ENCODE results near the gene KDM1B. TPM values are rescaled to one million over a fixed set of nuclear protein-coding genes. Genes with fewer than 3 reads are reported as not detected.

Gene KDM1B
- total and polyA plus RNA-seq, 9 of the 15 experiments (the other 6 are each of a cell fraction or from before 2014, with no cell fraction given) = 1.4 to 58.9 (median 36.3) TPM

- TF ChIP-seq KDM5B (IDR thresholded peaks at IDR 0.05; ENCODE audit: insufficient replicate concordance, low read depth, low read length) (peak; percentile 4), ZNF445 (CRISPR knock-in tag; IDR thresholded peaks at IDR 0.05; ENCODE audit: low read depth) (0 out of 2 replicates have a peak, but pooled peaks have one; percentile 35), E2F8 (IDR thresholded peaks at IDR 0.05; ENCODE audit: low read depth, partially characterized antibody) (peak; percentile 4), MTA3 (IDR thresholded peaks at IDR 0.05; ENCODE audit: borderline replicate concordance) (peak; percentile 3; the same call in 1 of the 2 replicates), FOXM1 (IDR thresholded peaks at IDR 0.05; ENCODE audit: low read depth) (no peak), FOXM1 (CRISPR knock-in tag; IDR thresholded peaks at IDR 0.05; ENCODE audit: low read depth) (0 out of 2 replicates have a peak, but pooled peaks have one; percentile 19), ETV5 (CRISPR knock-in tag; IDR thresholded peaks at IDR 0.05; ENCODE audit: low read depth) (0 out of 2 replicates have a peak, but pooled peaks have one; percentile 41), CTBP1 (IDR thresholded peaks at IDR 0.05; ENCODE audit: borderline replicate concordance) (peak; percentile 10)
- TF ChIP-seq, protein P1, sequence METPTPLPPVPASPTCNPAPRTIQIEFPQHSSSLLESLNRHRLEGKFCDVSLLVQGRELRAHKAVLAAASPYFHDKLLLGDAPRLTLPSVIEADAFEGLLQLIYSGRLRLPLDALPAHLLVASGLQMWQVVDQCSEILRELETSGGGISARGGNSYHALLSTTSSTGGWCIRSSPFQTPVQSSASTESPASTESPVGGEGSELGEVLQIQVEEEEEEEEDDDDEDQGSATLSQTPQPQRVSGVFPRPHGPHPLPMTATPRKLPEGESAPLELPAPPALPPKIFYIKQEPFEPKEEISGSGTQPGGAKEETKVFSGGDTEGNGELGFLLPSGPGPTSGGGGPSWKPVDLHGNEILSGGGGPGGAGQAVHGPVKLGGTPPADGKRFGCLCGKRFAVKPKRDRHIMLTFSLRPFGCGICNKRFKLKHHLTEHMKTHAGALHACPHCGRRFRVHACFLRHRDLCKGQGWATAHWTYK (CRISPR knock-in tag; IDR thresholded peaks at IDR 0.05) = 0 out of 2 replicates have a peak, but pooled peaks have one; percentile 19
- TF ChIP-seq, protein P2, sequence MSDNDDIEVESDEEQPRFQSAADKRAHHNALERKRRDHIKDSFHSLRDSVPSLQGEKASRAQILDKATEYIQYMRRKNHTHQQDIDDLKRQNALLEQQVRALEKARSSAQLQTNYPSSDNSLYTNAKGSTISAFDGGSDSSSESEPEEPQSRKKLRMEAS (CRISPR knock-in tag; IDR thresholded peaks at IDR 0.05) = no peak
Measured at GRCh38 chr6:18264923-18265377, 109.7 kb downstream of the KDM1B start (continued).

All from K562 (cell line).